Gastrocnemius medialis (tissue), 4 donors: Measurements from ENCODE around the gene ADGRG4. TPM values are rescaled to one million over a fixed set of nuclear protein-coding genes. Genes with fewer than 3 reads are reported as not detected.
A peak's percentile ranks its signal among the peaks of the same experiment; 100 is the strongest.

Experiments
- ATAC-seq, 2 donors: fragments of 150-250 bp; one replicate each; pipeline ENCODE4 v1.9.1; 2016
- DNase-seq, 2 donors: peaks; one replicate each; pipeline ENCODE4 v3.0.0-alpha.2; 2019
- H3K27ac ChIP-seq, 4 donors: fragments of 200-600 bp; sonication (generic); 1 replicate in 1 of 4; 2 replicates in 3 of 4; pipeline ENCODE4 v1.5.1; 2016 to 2018; ENCODE audit warnings: mild to moderate bottlenecking in 2 of 4, moderate library complexity in 1 of 4
- H3K27me3 ChIP-seq, 3 donors: fragments of 200-600 bp; sonication (generic) in 2 of 3; 1 replicate in 1 of 3; 2 replicates in 2 of 3; pipeline versions ENCODE4 v1.5.1 to v1.6.0; 2016 to 2019; ENCODE audit warnings: mild to moderate bottlenecking in 1 of 3, moderate library complexity in 1 of 3
- H3K36me3 ChIP-seq, 2 donors: fragments of 200-600 bp; sonication (generic) in 1 of 2; one replicate each; pipeline ENCODE4 v1.5.1; 2017 to 2018
- H3K4me1 ChIP-seq, 2 donors: fragments of 200-600 bp; sonication (generic) in 1 of 2; one replicate each; pipeline ENCODE4 v1.5.1; 2016 to 2017; ENCODE audit warnings: mild to moderate bottlenecking in 2 of 2
- H3K4me3 ChIP-seq, 4 donors: fragments of 200-600 bp; sonication (generic) in 3 of 4; 1 replicate in 1 of 4; 2 replicates in 3 of 4; pipeline ENCODE4 v1.5.1; 2016 to 2019; ENCODE audit warnings: mild to moderate bottlenecking in 2 of 4
- H3K9me3 ChIP-seq, 3 donors: fragments of 200-600 bp; sonication (generic) in 2 of 3; 1 replicate in 1 of 3; 2 replicates in 2 of 3; pipeline ENCODE4 v1.5.1; 2016 to 2019
- CTCF ChIP-seq, 5 experiments: fragments of 450-650 bp in 3 of 5; fragments of 200-600 bp in 2 of 5; sonication (generic) in 2 of 5; IDR thresholded peaks in 4 of 5; conservative IDR thresholded peaks in 1 of 5; 1 replicate in 4 of 5; 2 replicates in 1 of 5; pipeline ENCODE4 v1.5.1; 2016 to 2019; ENCODE audit warnings: antibody characterized with exemption in 5 of 5, mild to moderate bottlenecking in 3 of 5, moderate library complexity in 3 of 5
- POLR2A ChIP-seq, 2 donors: fragments of 450-650 bp; IDR thresholded peaks; one replicate each; pipeline ENCODE4 v1.6.1; 2017; ENCODE audit warnings: antibody characterized with exemption in 2 of 2, mild to moderate bottlenecking in 2 of 2, moderate library complexity in 2 of 2
- in situ Hi-C, 4 donors: fragments of 200-750 bp; cut with MboI; loops; one replicate each; pipeline versions ENCODE4 v1.15.0 to v1.8.0; 2017; ENCODE audit warnings: low sequenced_read_pairs in 4 of 4
- intact Hi-C: fragments of 100-400 bp; cut with DNase I; formaldehyde crosslinking; loops from one replicate; pipeline ENCODE4 v1.15.1; 2023; ENCODE audit warnings: low total_unique reads
- total RNA-seq, 4 donors: library from RNA; depleted of rRNA; stranded (reverse); fragments of >200 nt; gene quantifications; one replicate each; pipeline versions ENCODE4 v1.1.0 to v1.2.3, GENCODE V29; 2016

ADGRG4 gene
- total RNA-seq, 4 donors from 2014 or later = 0.04 TPM; not detected in 3

GRCh38 chrX:136456133-136456532, 155.4 kb downstream of the ADGRG4 start:
- intact Hi-C loops (no loop called here), in situ Hi-C loops (no loop called here)
- H3K27ac ChIP-seq = no peak overlapping the region
- H3K4me3 ChIP-seq = no peak overlapping the region
- H3K36me3 ChIP-seq = no peaks in the 10 kb centered on the region
- DNase-seq (no peak), ATAC-seq (no peak)
- H3K9me3 ChIP-seq = no peaks in the 10 kb centered on the region
- no peaks in the 10 kb centered on the region for H3K4me1 ChIP-seq
- no peak for TF ChIP-seq POLR2A (IDR thresholded peaks at IDR 0.05)
- no peak for TF ChIP-seq CTCF (IDR thresholded peaks at IDR 0.05 in 4 of 5, conservative IDR thresholded peaks at IDR 0.05 in 1 of 5)
- H3K27me3 ChIP-seq = no peaks in the 10 kb centered on the region

GRCh38 chrX:136457303-136457917, 156.6 kb downstream of the ADGRG4 start:
- H3K4me3 ChIP-seq = no peak overlapping the region
- DNase-seq = no peak
- no peak for TF ChIP-seq POLR2A (IDR thresholded peaks at IDR 0.05)
- no peak for TF ChIP-seq CTCF (IDR thresholded peaks at IDR 0.05 in 4 of 5, conservative IDR thresholded peaks at IDR 0.05 in 1 of 5)
- no peaks in the 10 kb centered on the region for H3K4me1 ChIP-seq
- ATAC-seq = peak in 1 of 2 donors; percentile 23
- no peaks in the 10 kb centered on the region for H3K27me3 ChIP-seq
- no peaks in the 10 kb centered on the region for H3K9me3 ChIP-seq
- intact Hi-C loops (no loop called here), in situ Hi-C loops (no loop called here)
- no peaks in the 10 kb centered on the region for H3K36me3 ChIP-seq
- no peak overlapping the region for H3K27ac ChIP-seq

GRCh38 chrX:136464589-136464988, 163.8 kb downstream of the ADGRG4 start:
- in situ Hi-C loops = no loop called here
- H3K36me3 ChIP-seq = no peaks in the 10 kb centered on the region
- H3K4me1 ChIP-seq = no peaks in the 10 kb centered on the region
- H3K27ac ChIP-seq = no peak overlapping the region
- H3K4me3 ChIP-seq = no peak overlapping the region
- no peak for DNase-seq
- no peak for TF ChIP-seq POLR2A (IDR thresholded peaks at IDR 0.05)
- TF ChIP-seq CTCF (IDR thresholded peaks at IDR 0.05 in 4 of 5, conservative IDR thresholded peaks at IDR 0.05 in 1 of 5) = no peak
- no peaks in the 10 kb centered on the region for H3K9me3 ChIP-seq
- no peak for ATAC-seq
- intact Hi-C loops = no loop called here
- no peaks in the 10 kb centered on the region for H3K27me3 ChIP-seq

Other genes with a start within 250 kb of the ADGRG4 start
- 1,000 to 10,000 TPM; 2,023 to 8,069 (median 7,102) TPM for gene FHL1, start 153.4 kb upstream of the ADGRG4 start, total RNA-seq
- 10 to 100 TPM; 10.5 to 26.1 (median 13.9) TPM for gene MAP7D3, start 49.6 kb upstream of the ADGRG4 start, total RNA-seq
- gene BRS3, start 187.0 kb downstream of the ADGRG4 start, total RNA-seq = not detected
- 100 to 1,000 TPM in 3 of 4 donors, 10 to 100 TPM in 1; 97.5 to 157 (median 114) TPM for gene HTATSF1, start 196.6 kb downstream of the ADGRG4 start, total RNA-seq
- not detected for gene VGLL1, start 231.3 kb downstream of the ADGRG4 start, total RNA-seq